Endothelial cell of umbilical vein (primary cell): ENCODE measurements around the gene ATOSB. TPM values are rescaled to one million over a fixed set of nuclear protein-coding genes. Genes with fewer than 3 reads are reported as not detected.

Experiments
- BruUV-seq: library from RNA; stranded (reverse); fragments of 400-500 nt; replicated peaks from 2 replicates; lab custom pipeline; 2021; lab: Mats Ljungman, UMichigan
- CTCF ChIA-PET: fragments of 300-600, 350-600 bp; sonication (Branson Sonifier 250); formaldehyde crosslinking; loops from one replicate; lab custom pipeline; 2021; ENCODE audit warnings: antibody characterized with exemption, inconsistent platforms; lab: Charles Lee
- POLR2A ChIA-PET: fragments of 300-600, 350-600 bp; sonication (Branson Sonifier 250); formaldehyde crosslinking; loops from one replicate; lab custom pipeline; 2021; ENCODE audit warnings: antibody characterized with exemption, inconsistent platforms; lab: Charles Lee
- DNase-seq: peaks from one replicate; pipeline ENCODE4 v3.0.0-alpha.2; 2011; ENCODE audit warnings: low read depth, low spot score
- FAIRE-seq: peaks from 2 replicates; lab custom pipeline; 2011; peaks lifted over from hg19 to GRCh38; lab: Jason Lieb, UNC
- H2AFZ ChIP-seq: 2 replicates; pipeline ENCODE4 v1.6.0; 2012; ENCODE audit warnings: low read depth, low read length, control low read depth, inconsistent platforms
- H3K27ac ChIP-seq: 2 replicates; pipeline ENCODE4 v1.5.1; 2011; ENCODE audit warnings: low read depth, mild to moderate bottlenecking, control low read depth, low read length, moderate library complexity; ENCODE audit not compliant: insufficient read depth
- H3K27me3 ChIP-seq, 2 experiments: 2 replicates each; pipeline versions ENCODE4 v1.6.0 to v1.6.1; 2011; ENCODE audit warnings: low read length in 2 of 2, mixed read lengths in 1 of 2; ENCODE audit not compliant: control insufficient read depth in 2 of 2, insufficient read depth in 2 of 2
- H3K36me3 ChIP-seq, 2 experiments: 2 replicates in 1 of 2; 3 replicates in 1 of 2; pipeline ENCODE4 v1.5.1; 2011; ENCODE audit warnings: low read length in 2 of 2, mild to moderate bottlenecking in 1 of 2, moderate library complexity in 1 of 2; ENCODE audit not compliant: control insufficient read depth in 2 of 2, insufficient read depth in 2 of 2; ENCODE audit errors: extremely low read depth in 1 of 2
- H3K4me1 ChIP-seq: 3 replicates; pipeline ENCODE4 v1.5.1; 2011; ENCODE audit warnings: mild to moderate bottlenecking, low read length; ENCODE audit not compliant: control insufficient read depth, insufficient read depth; ENCODE audit errors: extremely low read depth
- H3K4me2 ChIP-seq: 2 replicates; pipeline ENCODE4 v1.6.1; 2011; ENCODE audit warnings: low read length, control low read depth, mixed read lengths; ENCODE audit not compliant: insufficient read depth
- H3K4me3 ChIP-seq, 3 experiments: fragments of 200-600 bp in 1 of 3; sonication (generic), shearing (Covaris generic) in 1 of 3; replicated peaks in 1 of 3; 2 replicates each; pipeline ENCODE4 v1.5.1; 2011 to 2016; ENCODE audit warnings: control low read depth in 3 of 3, low read length in 3 of 3, mild to moderate bottlenecking in 2 of 3, inconsistent platforms in 1 of 3, low read depth in 1 of 3, moderate library complexity in 1 of 3; ENCODE audit not compliant: insufficient read depth in 1 of 3
- H3K79me2 ChIP-seq: 2 replicates; pipeline ENCODE4 v1.6.0; 2012; ENCODE audit warnings: low read length, inconsistent platforms; ENCODE audit not compliant: control insufficient read depth, insufficient read depth
- H3K9ac ChIP-seq: replicated peaks from 2 replicates; pipeline ENCODE3; 2011; ENCODE audit warnings: low read length, control low read depth; ENCODE audit not compliant: insufficient read depth; ENCODE audit errors: extremely low read depth
- H3K9me1 ChIP-seq: replicated peaks from 3 replicates; pipeline ENCODE4 v1.6.0; 2011; ENCODE audit warnings: mild to moderate bottlenecking, low read length; ENCODE audit not compliant: control insufficient read depth, insufficient read depth; ENCODE audit errors: extremely low read depth
- H3K9me3 ChIP-seq: replicated peaks from 2 replicates; pipeline ENCODE4 v1.5.1; 2012; ENCODE audit warnings: low read length, inconsistent platforms; ENCODE audit not compliant: control insufficient read depth, insufficient read depth
- H4K20me1 ChIP-seq: replicated peaks from 2 replicates; pipeline ENCODE3; 2011; ENCODE audit warnings: mild to moderate bottlenecking, low read length; ENCODE audit not compliant: control insufficient read depth, insufficient read depth; ENCODE audit errors: extremely low read depth
- POLR2A ChIP-seq: IDR thresholded peaks from 2 replicates; pipeline ENCODE4 v1.6.1; 2012; ENCODE audit warnings: low read depth, mild to moderate bottlenecking, control low read depth, low read length
- dilution Hi-C: fragments of 300-500 bp; cut with MboI; formaldehyde crosslinking; loops from one replicate; pipeline ENCODE4 v1.15.0; 2019; ENCODE audit warnings: low sequenced_read_pairs; ENCODE audit not compliant: extremely low pct_ligation_motif_present
- intact Hi-C: fragments of 100-400 bp; cut with micrococcal nuclease; formaldehyde crosslinking; loops from one replicate; pipeline ENCODE4 v1.10.0; 2022
- polyA plus RNA-seq, 4 experiments: library from polyadenylated mRNA; depleted of rRNA in 3 of 4; stranded (reverse) in 3 of 4; unstranded in 1 of 4; fragments of >200 nt; gene quantifications; 2 replicates each; pipeline versions ENCODE4 v1.2.1 to v1.2.3, GENCODE V29; 2011 to 2012; ENCODE audit warnings: missing spikeins in 1 of 4
- total RNA-seq: library from RNA; stranded (reverse); gene quantifications from 2 replicates; pipeline ENCODE4 v1.2.3, GENCODE V29; 2021
- TF ChIP-seq, protein P1 (sequence below), 2 donors: IDR thresholded peaks; 1 replicate in 1 of 2; 2 replicates in 1 of 2; pipeline ENCODE4 v1.5.1; 2011; ENCODE audit warnings: low read length in 2 of 2, mild to moderate bottlenecking in 2 of 2, moderate library complexity in 2 of 2, control low read depth in 1 of 2, inconsistent platforms in 1 of 2, low read depth in 1 of 2; ENCODE audit not compliant: insufficient read depth in 1 of 2; ENCODE audit errors: extremely low read depth in 1 of 2

ATOSB gene
- total and polyA plus RNA-seq, 2 donors (not counting 3 experiments of a cell fraction or from before 2014, with no cell fraction given) = 34.7 to 58.0 TPM

DNA sequence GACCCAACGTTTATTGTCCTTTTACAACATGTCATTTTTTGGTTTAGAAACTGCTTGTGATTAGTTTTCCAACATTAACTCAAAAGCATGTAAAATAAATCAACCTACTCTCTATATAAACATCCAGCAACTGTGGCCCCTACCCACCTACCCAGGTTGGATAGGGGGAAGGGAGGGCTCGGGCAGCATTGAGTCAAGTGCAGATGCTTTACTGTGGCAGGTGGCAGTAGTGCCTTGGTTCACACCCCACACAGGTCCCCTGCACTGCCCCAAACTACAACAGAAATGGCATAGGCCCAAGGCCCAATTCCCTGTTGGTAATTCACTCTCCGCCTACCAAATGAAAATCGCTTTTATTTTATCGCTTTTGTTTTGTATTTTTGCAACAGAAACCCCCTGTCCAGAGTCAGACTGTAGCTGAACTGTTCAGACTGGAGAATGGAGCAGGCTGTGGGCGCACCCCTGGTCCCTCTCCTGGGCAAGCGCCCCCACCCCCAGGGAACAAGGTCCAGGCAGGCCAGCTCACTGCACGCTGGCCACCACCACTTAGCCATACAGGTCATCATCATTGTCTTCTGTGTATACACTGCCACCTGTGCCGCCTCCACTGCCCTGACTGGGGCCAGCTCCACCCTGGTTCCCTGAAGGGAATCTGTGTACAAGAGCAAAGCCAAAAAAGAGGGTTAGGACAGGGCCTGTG lies 58.9 kb downstream of the ATOSB start:
- H3K9ac ChIP-seq = no peak overlapping the region
- dilution Hi-C loops = no loop called here
- H3K9me1 ChIP-seq = no peaks in the 10 kb centered on the region
- intact Hi-C loops = no loop called here
- H4K20me1 ChIP-seq = no peaks in the 10 kb centered on the region
- H3K4me1 ChIP-seq = no peaks in the 10 kb centered on the region
- no peaks in the 10 kb centered on the region for H3K27me3 ChIP-seq
- no peak overlapping the region for H3K27ac ChIP-seq
- no peak overlapping the region for H3K4me3 ChIP-seq
- no peak overlapping the region for H3K4me2 ChIP-seq
- ChIA-PET CTCF (interaction anchor here (1.9 kb wide), 1 partner anchor 157 kb away, joined by 4 read pairs; no protein-coding TSS in a partner anchor), POLR2A (no interaction called here)
- FAIRE-seq = no peak
- peaks cover 45 to 54% of the 10 kb centered on the region in 2 experiments for H3K36me3 ChIP-seq
- TF ChIP-seq, protein P1, sequence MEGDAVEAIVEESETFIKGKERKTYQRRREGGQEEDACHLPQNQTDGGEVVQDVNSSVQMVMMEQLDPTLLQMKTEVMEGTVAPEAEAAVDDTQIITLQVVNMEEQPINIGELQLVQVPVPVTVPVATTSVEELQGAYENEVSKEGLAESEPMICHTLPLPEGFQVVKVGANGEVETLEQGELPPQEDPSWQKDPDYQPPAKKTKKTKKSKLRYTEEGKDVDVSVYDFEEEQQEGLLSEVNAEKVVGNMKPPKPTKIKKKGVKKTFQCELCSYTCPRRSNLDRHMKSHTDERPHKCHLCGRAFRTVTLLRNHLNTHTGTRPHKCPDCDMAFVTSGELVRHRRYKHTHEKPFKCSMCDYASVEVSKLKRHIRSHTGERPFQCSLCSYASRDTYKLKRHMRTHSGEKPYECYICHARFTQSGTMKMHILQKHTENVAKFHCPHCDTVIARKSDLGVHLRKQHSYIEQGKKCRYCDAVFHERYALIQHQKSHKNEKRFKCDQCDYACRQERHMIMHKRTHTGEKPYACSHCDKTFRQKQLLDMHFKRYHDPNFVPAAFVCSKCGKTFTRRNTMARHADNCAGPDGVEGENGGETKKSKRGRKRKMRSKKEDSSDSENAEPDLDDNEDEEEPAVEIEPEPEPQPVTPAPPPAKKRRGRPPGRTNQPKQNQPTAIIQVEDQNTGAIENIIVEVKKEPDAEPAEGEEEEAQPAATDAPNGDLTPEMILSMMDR (IDR thresholded peaks at IDR 0.05; ENCODE audit: extremely low read depth in 1 of 2, insufficient read depth in 1 of 2, low read depth in 1 of 2, low read length in 2 of 2) = no peak
- TSS peak; percentile 57 for BruUV-seq
- H3K79me2 ChIP-seq = peaks cover 2% of the 10 kb centered on the region
- no peak overlapping the region for H2AFZ ChIP-seq
- no peak for DNase-seq
- H3K9me3 ChIP-seq = no peaks in the 10 kb centered on the region

DNA sequence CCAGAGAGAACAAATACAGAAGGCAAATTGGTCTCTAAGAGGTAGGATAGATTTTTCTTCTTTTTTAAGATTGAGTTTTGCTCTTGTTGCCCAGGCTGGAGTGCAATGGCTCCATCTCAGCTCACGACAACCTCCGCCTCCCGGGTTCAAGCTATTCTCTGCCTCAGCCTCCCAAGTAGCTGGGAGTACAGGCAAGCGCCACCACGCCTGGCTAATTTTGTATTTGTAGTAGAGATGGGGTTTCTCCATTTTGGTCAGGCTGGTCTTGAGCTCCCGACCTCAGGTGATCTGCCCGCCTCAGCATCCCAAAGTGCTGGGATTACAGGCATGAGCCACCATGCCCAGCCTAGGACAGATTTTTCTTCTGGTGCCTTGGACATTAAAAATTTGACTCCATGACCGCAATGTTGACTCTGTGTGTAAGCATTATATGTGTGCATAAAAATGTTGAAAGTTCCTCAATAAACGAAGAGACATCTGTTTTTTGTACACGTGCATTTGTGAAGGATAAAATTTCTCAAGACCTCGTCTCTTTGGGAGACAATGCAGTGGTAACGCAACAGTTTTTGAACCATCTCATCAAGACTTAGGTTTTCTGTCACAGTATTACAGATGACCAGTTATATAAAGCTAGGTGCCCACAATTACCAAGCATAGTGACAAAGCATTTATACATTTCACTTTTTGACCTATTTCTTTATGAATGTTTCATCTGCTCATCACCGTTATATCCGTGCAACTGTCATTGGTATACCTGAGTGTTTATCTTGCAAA lies 60.6 kb downstream of the ATOSB start:
- Histone ChIP-seq H3K27ac (no peak overlapping the region), H3K79me2 (no peaks in the 10 kb centered on the region), H3K4me3 (no peak overlapping the region), H3K9ac (no peak overlapping the region), H4K20me1 (no peaks in the 10 kb centered on the region), H3K4me2 (no peak overlapping the region), H3K9me3 (no peaks in the 10 kb centered on the region), H3K9me1 (no peaks in the 10 kb centered on the region), H3K4me1 (no peaks in the 10 kb centered on the region), H3K27me3 (no peaks in the 10 kb centered on the region), H3K36me3 (peaks cover 32 to 38% of the 10 kb centered on the region in 2 experiments), H2AFZ (no peak overlapping the region)
- TF ChIP-seq, protein P1 (IDR thresholded peaks at IDR 0.05; ENCODE audit: extremely low read depth in 1 of 2, insufficient read depth in 1 of 2, low read depth in 1 of 2, low read length in 2 of 2) = no peak
- peak; percentile 27 for TF ChIP-seq POLR2A
- FAIRE-seq (peak; percentile 12), DNase-seq (no peak)
- POLR2A ChIA-PET = no interaction called here
- BruUV-seq = no TSS peak
- intact Hi-C loops = no loop called here
- dilution Hi-C loops = no loop called here
- CTCF ChIA-PET = interaction anchor here (6.9 kb wide), 1 partner anchor 156 kb away, joined by 258 read pairs; no protein-coding TSS in a partner anchor
